ENCODE data around the gene NUP54.

NUP54 gene, protein sequence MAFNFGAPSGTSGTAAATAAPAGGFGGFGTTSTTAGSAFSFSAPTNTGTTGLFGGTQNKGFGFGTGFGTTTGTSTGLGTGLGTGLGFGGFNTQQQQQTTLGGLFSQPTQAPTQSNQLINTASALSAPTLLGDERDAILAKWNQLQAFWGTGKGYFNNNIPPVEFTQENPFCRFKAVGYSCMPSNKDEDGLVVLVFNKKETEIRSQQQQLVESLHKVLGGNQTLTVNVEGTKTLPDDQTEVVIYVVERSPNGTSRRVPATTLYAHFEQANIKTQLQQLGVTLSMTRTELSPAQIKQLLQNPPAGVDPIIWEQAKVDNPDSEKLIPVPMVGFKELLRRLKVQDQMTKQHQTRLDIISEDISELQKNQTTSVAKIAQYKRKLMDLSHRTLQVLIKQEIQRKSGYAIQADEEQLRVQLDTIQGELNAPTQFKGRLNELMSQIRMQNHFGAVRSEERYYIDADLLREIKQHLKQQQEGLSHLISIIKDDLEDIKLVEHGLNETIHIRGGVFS

DNA sequence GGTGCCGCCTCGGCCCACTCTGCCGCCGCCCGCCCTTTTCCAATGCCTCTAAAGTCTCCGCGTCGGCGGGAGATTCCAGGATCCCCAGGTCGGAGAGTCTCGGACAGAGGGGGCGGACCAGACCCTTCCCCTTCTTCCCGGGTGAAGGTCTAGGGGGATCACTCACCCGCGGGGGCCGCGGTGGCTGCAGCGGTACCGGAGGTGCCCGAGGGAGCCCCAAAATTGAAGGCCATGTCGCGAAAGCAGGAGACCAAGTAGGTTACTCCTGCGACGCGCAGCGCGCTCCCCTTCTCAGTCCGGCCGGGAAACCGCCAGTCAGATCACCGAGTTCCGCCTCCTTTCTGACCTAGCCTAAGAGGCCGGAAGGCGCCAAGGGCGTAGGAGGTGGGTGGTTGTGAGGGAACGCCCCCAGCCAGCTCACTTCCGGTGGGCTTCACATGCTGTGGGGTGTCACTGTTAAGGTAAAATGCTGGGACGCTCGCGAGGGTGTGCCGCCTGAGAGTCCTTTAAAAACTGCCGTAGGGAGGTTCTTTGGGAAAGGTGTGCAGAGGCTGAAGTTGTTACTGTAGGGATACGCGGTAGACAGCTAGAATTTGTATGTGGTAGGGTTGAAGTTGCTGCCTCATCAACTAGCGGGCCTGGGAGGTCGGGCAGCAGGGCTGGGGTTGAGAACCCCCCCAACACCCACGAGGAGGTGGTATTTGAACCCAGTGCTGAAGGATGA, at the start of gene NUP54:
Gene NUP54, minus strand, starts transcription at position 256 of the 724 bp plus-strand sequence. Its CDS starts 23 bp downstream, at position 233.
- TF ChIP-seq, protein P1, sequence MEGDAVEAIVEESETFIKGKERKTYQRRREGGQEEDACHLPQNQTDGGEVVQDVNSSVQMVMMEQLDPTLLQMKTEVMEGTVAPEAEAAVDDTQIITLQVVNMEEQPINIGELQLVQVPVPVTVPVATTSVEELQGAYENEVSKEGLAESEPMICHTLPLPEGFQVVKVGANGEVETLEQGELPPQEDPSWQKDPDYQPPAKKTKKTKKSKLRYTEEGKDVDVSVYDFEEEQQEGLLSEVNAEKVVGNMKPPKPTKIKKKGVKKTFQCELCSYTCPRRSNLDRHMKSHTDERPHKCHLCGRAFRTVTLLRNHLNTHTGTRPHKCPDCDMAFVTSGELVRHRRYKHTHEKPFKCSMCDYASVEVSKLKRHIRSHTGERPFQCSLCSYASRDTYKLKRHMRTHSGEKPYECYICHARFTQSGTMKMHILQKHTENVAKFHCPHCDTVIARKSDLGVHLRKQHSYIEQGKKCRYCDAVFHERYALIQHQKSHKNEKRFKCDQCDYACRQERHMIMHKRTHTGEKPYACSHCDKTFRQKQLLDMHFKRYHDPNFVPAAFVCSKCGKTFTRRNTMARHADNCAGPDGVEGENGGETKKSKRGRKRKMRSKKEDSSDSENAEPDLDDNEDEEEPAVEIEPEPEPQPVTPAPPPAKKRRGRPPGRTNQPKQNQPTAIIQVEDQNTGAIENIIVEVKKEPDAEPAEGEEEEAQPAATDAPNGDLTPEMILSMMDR (IDR thresholded peaks at IDR 0.05; ENCODE audit: control insufficient read depth, extremely low read depth, insufficient read depth) = no peak
- peak; percentile 86 for DNase-seq (ENCODE audit: low read depth)
- H3K4me3 ChIP-seq (ENCODE audit: low read depth, low read length) = peak within 1 kb of the TSS; percentile 71

DNA sequence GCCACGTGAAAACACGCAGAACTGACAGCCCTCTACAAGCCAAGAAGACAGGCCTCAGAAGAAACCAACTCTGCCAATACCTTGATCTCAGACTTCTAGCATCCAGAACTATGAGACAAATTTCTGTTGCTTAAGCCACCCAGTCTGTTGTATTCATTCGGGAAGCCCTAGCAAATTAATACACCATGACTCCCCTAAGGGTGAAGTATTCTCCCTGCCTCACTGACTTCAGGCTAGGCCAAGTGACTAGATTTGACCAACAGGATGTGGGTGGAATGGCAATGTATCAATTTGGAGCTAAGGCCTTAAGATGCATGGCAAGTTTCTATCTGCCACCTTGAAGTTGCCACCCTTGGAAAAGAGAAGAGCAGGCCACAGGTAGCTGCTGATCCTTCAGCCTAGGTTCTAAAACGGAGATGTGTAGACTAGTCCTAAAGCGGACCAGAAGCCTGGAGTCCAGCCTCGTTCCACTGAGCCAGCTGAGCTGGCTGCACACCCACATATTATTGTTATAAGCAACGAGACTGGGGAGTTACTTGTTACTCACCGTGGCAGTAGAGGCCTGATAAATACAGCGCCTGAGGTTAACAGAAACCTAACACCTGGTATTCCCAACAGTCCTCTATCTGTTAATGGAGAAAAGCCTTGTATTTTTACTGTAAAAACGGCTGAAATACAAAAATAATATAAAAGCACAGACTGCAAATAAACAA, 49.0 kb upstream of the NUP54 start:
- H3K4me3 ChIP-seq (ENCODE audit: low read depth, low read length) = 0 out of 2 replicates have a peak overlapping the region, but pooled peaks have one; percentile 1
- TF ChIP-seq, protein P1 (IDR thresholded peaks at IDR 0.05; ENCODE audit: control insufficient read depth, extremely low read depth, insufficient read depth) = no peak
- DNase-seq (ENCODE audit: low read depth) = no peak

DNA sequence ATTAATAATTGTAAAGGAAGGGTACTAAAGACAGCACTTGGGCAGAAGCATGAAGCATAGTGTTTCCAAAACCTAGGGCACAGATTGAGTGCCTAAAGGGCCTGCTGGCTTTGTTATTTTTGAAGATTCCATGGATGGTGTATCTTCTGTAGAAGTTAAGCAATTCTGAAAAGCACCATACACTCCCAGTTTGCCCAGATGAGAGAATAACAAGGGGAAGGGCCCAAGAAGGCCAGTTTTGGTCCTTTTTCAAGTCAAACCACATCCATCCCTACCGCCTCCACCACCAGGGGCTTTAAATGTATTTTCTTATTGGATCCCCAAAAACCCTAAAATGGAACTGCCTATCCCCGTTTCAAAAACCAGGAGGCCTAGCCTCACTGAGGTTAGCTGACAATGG, 48.2 kb upstream of the NUP54 start:
- DNase-seq (ENCODE audit: low read depth) = no peak
- TF ChIP-seq, protein P1 (IDR thresholded peaks at IDR 0.05; ENCODE audit: control insufficient read depth, extremely low read depth, insufficient read depth) = no peak
- no peak overlapping the region for H3K4me3 ChIP-seq (ENCODE audit: low read depth, low read length)

DNA sequence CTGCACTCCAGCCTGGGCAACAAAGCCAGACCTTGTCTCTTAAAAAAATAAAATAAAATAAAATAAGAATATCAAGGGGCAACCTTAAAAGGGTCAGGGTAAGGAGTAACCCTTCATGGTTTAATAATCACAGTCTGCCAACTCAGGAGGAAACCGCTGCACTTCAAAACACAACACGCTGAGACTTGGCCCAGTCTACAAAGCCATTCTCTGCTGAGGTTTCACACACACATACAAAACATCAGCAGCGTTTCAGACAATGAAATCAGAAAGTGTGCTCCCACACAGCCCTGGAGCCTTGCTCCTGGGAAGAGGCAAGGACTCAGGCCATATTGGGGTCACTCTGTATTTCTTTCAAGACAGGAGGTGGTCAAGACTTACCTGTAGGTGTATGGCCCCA, 47.1 kb upstream of the NUP54 start:
- TF ChIP-seq, protein P1 (IDR thresholded peaks at IDR 0.05; ENCODE audit: control insufficient read depth, extremely low read depth, insufficient read depth) = no peak
- no peak overlapping the region for H3K4me3 ChIP-seq (ENCODE audit: low read depth, low read length)
- no peak for DNase-seq (ENCODE audit: low read depth)

DNA sequence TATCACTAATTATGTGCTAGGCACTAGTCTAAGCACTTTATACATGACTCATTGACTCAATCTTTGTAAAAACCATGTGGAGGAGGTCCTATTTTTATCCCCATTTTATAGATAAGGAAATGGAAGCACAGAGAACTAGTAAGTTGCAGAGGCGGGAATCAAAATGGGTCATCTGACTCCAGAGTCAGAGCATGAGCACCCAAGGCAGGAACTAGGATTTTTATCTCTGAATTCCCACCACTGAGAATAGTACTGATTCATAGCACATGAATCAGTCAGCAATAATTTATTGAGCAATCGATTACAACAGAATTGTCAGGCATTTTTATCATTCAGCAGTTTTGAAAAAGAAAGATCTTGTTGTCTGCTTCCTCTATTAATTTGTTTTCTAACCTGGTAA, 46.1 kb upstream of the NUP54 start:
- TF ChIP-seq, protein P1 (IDR thresholded peaks at IDR 0.05; ENCODE audit: control insufficient read depth, extremely low read depth, insufficient read depth) = no peak
- no peak for DNase-seq (ENCODE audit: low read depth)
- no peak overlapping the region for H3K4me3 ChIP-seq (ENCODE audit: low read depth, low read length)

DNA sequence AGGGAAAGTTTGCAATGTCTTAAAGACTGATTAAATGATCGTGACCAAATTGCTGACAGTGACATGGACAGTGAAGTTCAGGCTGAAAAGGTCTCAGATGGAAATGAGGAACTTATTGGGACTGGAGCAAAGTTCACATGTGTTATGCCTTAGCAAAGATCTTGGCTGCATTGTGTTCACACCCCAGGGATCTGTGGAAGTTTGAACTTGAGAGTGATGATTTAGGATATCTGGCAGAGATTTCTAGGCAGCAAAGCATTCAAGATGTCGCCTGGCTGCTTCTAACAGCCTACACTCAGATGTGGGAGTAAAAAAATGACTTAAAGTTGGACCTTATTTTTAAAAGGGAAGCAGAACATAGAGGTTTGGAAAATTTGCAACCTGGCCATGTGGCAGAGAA, 44.0 kb upstream of the NUP54 start:
- no peak for DNase-seq (ENCODE audit: low read depth)
- TF ChIP-seq, protein P1 (IDR thresholded peaks at IDR 0.05; ENCODE audit: control insufficient read depth, extremely low read depth, insufficient read depth) = no peak
- no peak overlapping the region for H3K4me3 ChIP-seq (ENCODE audit: low read depth, low read length)

All from LNCaP clone FGC (cell line).